ENCODE measurements around the gene KCNJ18. TPM values are rescaled to one million over a fixed set of nuclear protein-coding genes. Genes with fewer than 3 reads are reported as not detected.
"Not testable (repeated sequence)": the region's sequence is repeated elsewhere in the genome, so short reads cannot be mapped to it uniquely, and the experiment has no call there.

Gene KCNJ18
- total RNA-seq, 1 experiment from 2014 or later, result not detected

GRCh38 chr17:21665171-21665570 lies 27.2 kb upstream of the KCNJ18 start:
- not testable (repeated sequence) for H3K4me3 Mint-ChIP-seq; H3K23me2 ChIP-seq (ENCODE audit: insufficient read length, low read depth, low read length, poor library complexity, severe bottlenecking); H2BK15ac ChIP-seq (ENCODE audit: low read depth, low read length); H3K4me1 ChIP-seq (ENCODE audit: insufficient read depth, low read length); H2BK12ac ChIP-seq (ENCODE audit: insufficient read length, low read depth, low read length); H2BK20ac ChIP-seq (ENCODE audit: low read depth, low read length, poor library complexity, severe bottlenecking); H2BK5ac ChIP-seq (ENCODE audit: insufficient read length, low read length); H3K4me1 Mint-ChIP-seq; H3K56ac ChIP-seq (ENCODE audit: insufficient read length, low read depth, low read length); H3K27ac ChIP-seq (ENCODE audit: insufficient read length, low read depth, low read length); DNase-seq; H2AK5ac ChIP-seq (ENCODE audit: insufficient read length, low read length); H4K8ac ChIP-seq (replicated peaks; ENCODE audit: insufficient read length, low read depth, low read length); H4K20me1 ChIP-seq (ENCODE audit: control insufficient read depth, insufficient read depth, insufficient read length); H3K14ac ChIP-seq (ENCODE audit: insufficient read depth, low read length); H3T11ph ChIP-seq (ENCODE audit: low read length); H2BK120ac ChIP-seq (ENCODE audit: low read depth, low read length, poor library complexity, severe bottlenecking); H3K79me2 ChIP-seq (ENCODE audit: insufficient read depth, low read length); H4K5ac ChIP-seq (ENCODE audit: insufficient read length, low read depth, low read length); H3K79me1 ChIP-seq (ENCODE audit: insufficient read depth, low read depth, low read length, poor library complexity, severe bottlenecking); H3K18ac ChIP-seq (ENCODE audit: insufficient read length, low read depth, low read length); H3K9ac ChIP-seq (ENCODE audit: extremely low read depth, insufficient read length, low read length); H2AFZ ChIP-seq (ENCODE audit: low read length); H4K91ac ChIP-seq (ENCODE audit: insufficient read length, low read depth, low read length); H3K27me3 ChIP-seq (ENCODE audit: insufficient read depth, low read length); H3K27ac Mint-ChIP-seq; H3K23ac ChIP-seq (ENCODE audit: insufficient read length, low read depth, low read length); H3K4ac ChIP-seq (ENCODE audit: low read depth, low read length); H3K4me2 ChIP-seq (ENCODE audit: insufficient read depth, insufficient read length, low read length)
- WGBS (ENCODE audit: extremely low coverage, insufficient read length, low lambda C conversion rate), result no CpG with 5 or more reads among the region's 1 CpG
- peaks cover 68% of the 10 kb centered on the region for H3K9me3 ChIP-seq (ENCODE audit: control insufficient read depth, low read depth, low read length)
- Mint-ChIP-seq H3K36me3 (ENCODE audit: insufficient read depth in 1 of 3, low read depth in 3 of 3) (peaks cover 12 to 57% (median 27%) of the 10 kb centered on the region in 3 experiments), H3K27me3 (ENCODE audit: low read depth) (peaks cover 11% of the 10 kb centered on the region), H3K9me3 (peaks cover 84 to 92% of the 10 kb centered on the region in 2 experiments)

DNA sequence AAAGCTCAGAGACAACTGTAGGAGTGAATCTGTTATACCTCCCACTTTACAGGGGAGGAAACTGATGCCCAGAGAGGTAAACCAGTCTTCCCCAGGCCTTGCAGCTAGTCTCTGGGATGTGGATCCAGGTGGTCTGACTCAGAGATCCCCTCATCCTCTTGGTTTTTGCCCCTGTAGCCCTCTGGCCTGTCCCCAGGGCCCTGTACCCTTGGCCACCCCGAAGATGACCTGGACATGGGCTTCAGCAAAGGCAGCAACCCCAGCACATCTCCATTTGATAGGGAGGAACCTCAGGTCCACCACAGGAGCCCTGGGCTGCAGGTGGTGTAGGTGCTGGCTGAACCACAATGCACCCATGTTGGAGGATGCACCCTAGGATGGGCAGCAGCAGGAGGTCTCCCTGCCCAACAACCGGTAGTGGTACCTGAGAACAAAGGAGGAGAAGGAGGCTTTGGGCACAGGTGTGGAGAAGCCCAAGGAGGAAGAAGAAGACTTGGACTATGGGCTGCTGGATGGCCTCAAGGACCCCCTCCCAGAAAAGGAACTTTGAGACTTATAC lies 26.3 kb upstream of the KCNJ18 start:
- H3K4me1 Mint-ChIP-seq; H3K4me2 ChIP-seq (ENCODE audit: insufficient read depth, insufficient read length, low read length); H2BK15ac ChIP-seq (ENCODE audit: low read depth, low read length); H3K79me1 ChIP-seq (ENCODE audit: insufficient read depth, low read depth, low read length, poor library complexity, severe bottlenecking); H3K14ac ChIP-seq (ENCODE audit: insufficient read depth, low read length); H3T11ph ChIP-seq (ENCODE audit: low read length); H4K91ac ChIP-seq (ENCODE audit: insufficient read length, low read depth, low read length); H3K27ac ChIP-seq (ENCODE audit: insufficient read length, low read depth, low read length); H2BK5ac ChIP-seq (ENCODE audit: insufficient read length, low read length); H3K27ac Mint-ChIP-seq; H3K27me3 ChIP-seq (ENCODE audit: insufficient read depth, low read length); H4K20me1 ChIP-seq (ENCODE audit: control insufficient read depth, insufficient read depth, insufficient read length); H3K23me2 ChIP-seq (ENCODE audit: insufficient read length, low read depth, low read length, poor library complexity, severe bottlenecking); H2BK20ac ChIP-seq (ENCODE audit: low read depth, low read length, poor library complexity, severe bottlenecking); H3K79me2 ChIP-seq (ENCODE audit: insufficient read depth, low read length); H3K4me3 Mint-ChIP-seq; H4K5ac ChIP-seq (ENCODE audit: insufficient read length, low read depth, low read length); H3K56ac ChIP-seq (ENCODE audit: insufficient read length, low read depth, low read length); H2BK12ac ChIP-seq (ENCODE audit: insufficient read length, low read depth, low read length); H3K23ac ChIP-seq (ENCODE audit: insufficient read length, low read depth, low read length); H3K4me1 ChIP-seq (ENCODE audit: insufficient read depth, low read length); H4K8ac ChIP-seq (replicated peaks; ENCODE audit: insufficient read length, low read depth, low read length); H3K18ac ChIP-seq (ENCODE audit: insufficient read length, low read depth, low read length); H2AFZ ChIP-seq (ENCODE audit: low read length); H2BK120ac ChIP-seq (ENCODE audit: low read depth, low read length, poor library complexity, severe bottlenecking); H3K9ac ChIP-seq (ENCODE audit: extremely low read depth, insufficient read length, low read length); H3K4ac ChIP-seq (ENCODE audit: low read depth, low read length); H2AK5ac ChIP-seq (ENCODE audit: insufficient read length, low read length): not testable (repeated sequence)
- H3K9me3 ChIP-seq (ENCODE audit: control insufficient read depth, low read depth, low read length), result peaks cover 76% of the 10 kb centered on the region
- Mint-ChIP-seq H3K9me3 (peaks cover 86 to 92% of the 10 kb centered on the region in 2 experiments), H3K36me3 (ENCODE audit: insufficient read depth in 1 of 3, low read depth in 3 of 3) (peaks cover 12 to 65% (median 30%) of the 10 kb centered on the region in 3 experiments), H3K27me3 (ENCODE audit: low read depth) (peaks cover 11% of the 10 kb centered on the region)
- peak; percentile 30 for DNase-seq
- WGBS (ENCODE audit: extremely low coverage, insufficient read length, low lambda C conversion rate), result no CpG with 5 or more reads among the region's 2 CpGs
